Parietal lobe (tissue), 1 donor: ENCODE measurements around the gene NUFIP2. TPM values are rescaled to one million over a fixed set of nuclear protein-coding genes. Genes with fewer than 3 reads are reported as not detected.

Experiments
- total RNA-seq: library from RNA; depleted of rRNA; stranded (reverse); fragments of >200 nt; gene quantifications from one replicate; pipeline ENCODE4 v1.2.3, GENCODE V29; 2014

The NUFIP2 gene, protein sequence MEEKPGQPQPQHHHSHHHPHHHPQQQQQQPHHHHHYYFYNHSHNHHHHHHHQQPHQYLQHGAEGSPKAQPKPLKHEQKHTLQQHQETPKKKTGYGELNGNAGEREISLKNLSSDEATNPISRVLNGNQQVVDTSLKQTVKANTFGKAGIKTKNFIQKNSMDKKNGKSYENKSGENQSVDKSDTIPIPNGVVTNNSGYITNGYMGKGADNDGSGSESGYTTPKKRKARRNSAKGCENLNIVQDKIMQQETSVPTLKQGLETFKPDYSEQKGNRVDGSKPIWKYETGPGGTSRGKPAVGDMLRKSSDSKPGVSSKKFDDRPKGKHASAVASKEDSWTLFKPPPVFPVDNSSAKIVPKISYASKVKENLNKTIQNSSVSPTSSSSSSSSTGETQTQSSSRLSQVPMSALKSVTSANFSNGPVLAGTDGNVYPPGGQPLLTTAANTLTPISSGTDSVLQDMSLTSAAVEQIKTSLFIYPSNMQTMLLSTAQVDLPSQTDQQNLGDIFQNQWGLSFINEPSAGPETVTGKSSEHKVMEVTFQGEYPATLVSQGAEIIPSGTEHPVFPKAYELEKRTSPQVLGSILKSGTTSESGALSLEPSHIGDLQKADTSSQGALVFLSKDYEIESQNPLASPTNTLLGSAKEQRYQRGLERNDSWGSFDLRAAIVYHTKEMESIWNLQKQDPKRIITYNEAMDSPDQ
- total RNA-seq: 53.2 TPM

DNA sequence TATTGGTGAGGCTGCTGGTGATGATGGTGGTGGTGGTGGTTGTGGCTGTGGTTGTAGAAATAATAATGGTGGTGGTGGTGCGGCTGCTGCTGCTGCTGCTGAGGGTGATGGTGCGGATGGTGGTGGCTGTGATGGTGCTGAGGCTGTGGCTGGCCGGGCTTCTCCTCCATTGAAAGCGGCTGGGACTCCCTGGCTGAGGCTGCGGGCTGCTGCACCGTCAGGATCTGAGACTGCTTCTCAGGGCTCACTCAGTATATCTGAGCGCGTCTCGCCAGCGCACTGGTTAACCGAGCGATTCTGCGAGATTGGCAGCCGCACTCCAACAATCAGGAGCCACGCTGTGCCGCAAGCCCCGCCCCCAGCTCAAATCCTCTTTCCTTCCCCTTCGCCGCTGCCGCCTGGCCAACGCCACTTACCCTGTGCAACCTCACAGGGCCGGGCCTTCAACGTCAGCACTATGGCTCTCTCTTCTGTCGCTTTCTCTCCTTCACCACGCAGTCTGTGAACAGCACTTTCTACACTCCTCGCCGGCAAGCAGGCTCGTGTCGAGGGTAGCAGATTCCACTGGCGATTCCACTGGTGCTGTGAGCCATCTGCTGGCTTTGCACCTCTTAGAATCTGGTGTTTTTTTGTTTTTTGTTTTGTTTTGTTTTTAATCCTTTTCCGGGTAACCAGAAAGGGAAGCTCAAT lies at the start of gene NUFIP2:
TSS of gene NUFIP2 (minus strand) at position 259 of the 690 bp plus-strand sequence. CDS start at position 170, 89 bp downstream.

DNA sequence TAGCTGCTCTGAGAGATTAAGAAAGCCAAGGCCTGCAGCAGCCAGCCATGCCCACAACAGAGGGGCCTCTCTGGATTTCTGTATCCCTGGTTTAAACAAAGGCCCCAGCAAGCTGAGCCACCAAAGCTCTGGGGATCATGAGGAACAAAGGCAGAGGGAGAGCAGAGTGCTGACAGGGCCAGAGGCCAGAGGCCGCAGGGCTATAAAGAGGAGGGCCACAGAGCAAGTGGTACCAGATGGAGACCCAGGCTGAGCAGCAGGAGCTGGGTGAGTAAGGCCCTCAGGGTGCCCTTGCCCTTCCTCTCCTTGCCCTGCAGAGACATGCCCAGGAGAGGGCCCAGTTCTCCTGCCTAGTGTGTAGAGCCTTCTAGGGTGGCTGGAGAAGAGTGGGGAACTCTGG lies 47.3 kb downstream of the NUFIP2 start, which contains the start of gene CRYBA1:
TSS of gene CRYBA1 (plus strand) at position 232 of the 400 bp plus-strand sequence. CDS start at position 237, 5 bp downstream.

Other genes starting within 250 kb of the NUFIP2 start
- 113 TPM for gene MYO18A, start 113.8 kb downstream of the NUFIP2 start, total RNA-seq
- not detected for gene CRYBA1, start 47.3 kb downstream of the NUFIP2 start, total RNA-seq
- gene TAOK1, start 96.2 kb upstream of the NUFIP2 start, total RNA-seq: 229 TPM